Fibroblast of the conjunctiva (primary cell): ENCODE data around the gene GPRC5D.

Source experiments
- DNase-seq: peaks from one replicate; pipeline ENCODE4 v3.0.0-alpha.2; 2010; ENCODE audit warnings: low read depth

Gene GPRC5D

GRCh38 chr12:12908252-12908651 is 43.7 kb downstream of the GPRC5D start:
- DNase-seq = no peak

DNA sequence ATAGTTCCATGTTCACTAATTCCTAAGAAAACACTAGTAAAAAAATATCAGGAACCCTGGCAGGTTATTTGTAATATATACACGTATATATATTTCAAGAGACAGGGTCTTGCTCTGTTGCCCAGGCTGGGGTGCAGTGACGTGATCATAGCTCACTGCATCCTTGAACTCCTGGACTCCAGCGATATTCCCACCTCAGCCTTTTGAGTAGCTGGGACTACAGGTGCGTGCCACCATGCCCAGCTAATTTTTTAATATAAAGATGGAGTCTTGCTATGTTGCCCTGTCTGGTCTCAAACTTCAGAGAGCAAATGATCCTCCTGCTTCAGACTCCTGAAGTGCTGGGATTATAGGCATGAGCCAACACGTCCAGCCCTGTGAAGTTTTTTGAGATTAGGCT is 44.4 kb downstream of the GPRC5D start:
- DNase-seq = no peak

- DNase-seq = no peak
Measured at GRCh38 chr12:12903642-12904609, 48.0 kb downstream of the GPRC5D start.

DNA sequence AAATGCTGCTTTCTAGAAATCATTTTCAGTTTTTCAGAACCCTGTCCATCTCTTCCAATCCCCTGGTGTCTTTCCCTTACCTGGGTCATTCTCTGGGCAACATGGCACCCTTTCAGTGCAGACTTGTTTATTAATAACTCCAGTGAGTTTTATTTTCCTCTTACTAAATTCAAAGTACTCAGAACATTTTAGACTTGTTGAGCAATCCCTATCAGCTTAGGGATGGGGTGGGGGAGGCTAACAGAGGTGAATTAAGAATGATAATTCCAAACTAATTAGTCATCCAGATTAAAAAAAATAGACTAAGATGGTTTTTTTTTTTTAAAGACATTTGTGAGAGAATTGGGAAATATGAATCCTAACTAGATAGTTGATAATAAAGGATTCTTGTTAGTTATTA is 49.9 kb downstream of the GPRC5D start:
- no peak for DNase-seq

GRCh38 chr12:12901158-12901791 is 50.7 kb downstream of the GPRC5D start:
- peak; percentile 82 for DNase-seq

GRCh38 chr12:12900786-12901157 is 51.2 kb downstream of the GPRC5D start:
- DNase-seq = no peak

- DNase-seq = peak; percentile 93
Measured at GRCh38 chr12:12899530-12900380, 52.2 kb downstream of the GPRC5D start.

GRCh38 chr12:12898911-12899511 is 53.0 kb downstream of the GPRC5D start:
- DNase-seq = no peak

- DNase-seq = no peak
Measured at GRCh38 chr12:12898136-12898717, 53.7 kb downstream of the GPRC5D start.

DNA sequence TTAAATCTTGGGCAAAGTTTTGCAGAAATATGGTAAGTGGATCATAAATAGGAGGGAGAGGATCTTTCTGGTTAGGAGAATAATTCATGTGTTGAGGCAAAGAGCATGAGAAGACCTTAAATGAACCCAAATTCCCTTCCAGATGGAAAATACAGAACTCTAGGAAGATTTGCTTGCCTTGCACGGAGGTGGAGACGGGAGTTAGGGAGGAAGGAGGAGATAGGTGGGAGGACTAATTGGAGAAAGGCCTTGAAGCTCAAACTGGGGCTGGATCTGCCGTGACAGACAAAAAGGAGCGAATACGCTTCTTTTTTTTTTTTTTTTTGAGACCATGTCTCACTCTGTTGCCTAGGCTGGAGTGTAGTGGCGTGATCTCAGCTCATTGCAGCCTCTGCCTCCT is 54.7 kb downstream of the GPRC5D start:
- DNase-seq = no peak

DNA sequence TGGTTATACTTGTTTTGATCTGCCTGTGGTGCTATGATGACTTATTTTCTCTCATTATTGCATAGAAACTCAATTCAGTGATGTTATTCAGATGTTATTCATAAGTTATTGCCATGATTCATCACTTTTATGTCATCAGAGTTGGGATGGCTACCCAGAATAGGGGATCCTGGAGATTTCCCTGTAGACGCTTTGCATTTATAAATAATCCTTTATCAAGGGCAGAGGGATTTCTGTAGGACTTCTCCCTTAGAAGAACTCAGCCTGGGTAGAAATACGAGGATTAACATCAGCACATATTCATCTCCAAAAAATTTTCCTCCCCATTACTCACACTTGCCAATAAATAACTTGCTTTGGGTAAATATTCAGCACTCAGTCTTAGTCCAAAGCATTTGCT is 55.7 kb downstream of the GPRC5D start:
- DNase-seq = peak; percentile 65

- DNase-seq = no peak
Measured at GRCh38 chr12:12893438-12893837, 58.5 kb downstream of the GPRC5D start.

GRCh38 chr12:12892681-12893141 is 59.3 kb downstream of the GPRC5D start:
- DNase-seq = no peak

GRCh38 chr12:12891881-12892355 is 60.1 kb downstream of the GPRC5D start:
- no peak for DNase-seq

- DNase-seq = peak; percentile 89
Measured at GRCh38 chr12:12891080-12891880, 60.7 kb downstream of the GPRC5D start, which contains the start of gene GPRC5A. GPRC5A (plus strand) TSS chr12:12891562; CDS start chr12:12908250, 16,688 bp downstream.
